Dedifferentiated amniotic fluid mesenchymal stem cell (primary cell): ENCODE data around the gene TCEAL1.

ENCODE experiments used
- DNase-seq: peaks from one replicate; pipeline ENCODE4 v3.0.0-alpha.2; 2016; ENCODE audit errors: extremely low spot score

The TCEAL1 gene

DNA sequence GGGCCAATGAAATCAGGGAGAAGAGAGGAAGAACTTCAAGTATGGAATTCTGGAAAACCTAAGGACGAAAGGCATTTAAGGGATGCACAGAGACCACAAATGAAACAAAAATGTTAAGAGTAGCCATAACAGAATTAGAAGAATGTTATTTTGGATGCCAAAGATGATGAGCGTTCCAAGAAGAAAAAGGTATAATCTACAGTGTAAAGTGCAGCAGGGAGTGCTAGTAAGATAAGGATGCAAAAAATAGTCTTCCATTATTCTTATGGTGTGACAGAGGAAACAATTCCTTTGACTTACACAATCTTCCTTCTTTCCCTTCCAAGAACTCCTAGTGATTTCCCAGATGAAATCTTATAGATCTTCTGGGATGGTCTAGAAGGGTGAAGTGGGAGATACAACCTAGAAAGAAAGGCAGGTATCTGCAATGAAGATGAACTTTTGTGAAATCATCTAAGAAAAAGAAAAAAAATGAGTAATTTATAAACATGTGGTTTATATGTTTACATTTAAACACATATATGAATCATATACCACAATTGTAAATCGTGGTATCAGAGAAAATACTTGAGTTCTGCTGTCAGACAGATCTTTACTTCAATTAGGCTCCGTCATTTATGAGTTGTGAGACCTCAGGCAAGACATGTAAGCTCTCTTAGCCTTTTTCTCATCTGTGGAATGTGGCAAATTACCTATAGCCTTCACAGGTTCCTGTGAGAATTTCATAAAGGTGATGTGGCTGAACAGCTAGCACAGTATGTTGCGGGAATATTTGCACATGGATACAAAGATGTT lies 49.6 kb downstream of the TCEAL1 start:
- DNase-seq = no peak
